OCI-LY3 (cell line): ENCODE measurements around the gene ABCB8.

Experiments used
- H2AFZ ChIP-seq: fragments of 200-600, 300-600 bp; shearing (Covaris generic); 2 replicates; pipeline ENCODE4 v1.6.0; 2014; ENCODE audit warnings: antibody characterized with exemption, low read depth, low read length
- H3K27ac ChIP-seq: fragments of 200-600, 300-600 bp; sonication (generic); 2 replicates; pipeline ENCODE4 v1.5.1; 2014; ENCODE audit warnings: mild to moderate bottlenecking, low read length, moderate library complexity, mixed read lengths
- H3K27me3 ChIP-seq: fragments of 200-600, 300-600 bp; sonication (generic); 2 replicates; pipeline ENCODE4 v1.6.1; 2014; ENCODE audit warnings: low read depth, low read length, mixed read lengths
- H3K36me3 ChIP-seq: fragments of 200-600, 300-600 bp; sonication (generic); replicated peaks from 2 replicates; pipeline ENCODE3; 2014; ENCODE audit warnings: low read depth, low read length, mixed read lengths
- H3K4me1 ChIP-seq: fragments of 300-600, 200-600 bp; sonication (generic); 2 replicates; pipeline ENCODE4 v1.6.1; 2014; ENCODE audit warnings: low read length, mixed read lengths
- H3K4me2 ChIP-seq: fragments of 200-600, 300-600 bp; sonication (generic); 2 replicates; pipeline ENCODE4 v1.6.1; 2014; ENCODE audit warnings: low read length, mixed read lengths
- H3K4me3 ChIP-seq: fragments of 300-600, 200-600 bp; sonication (generic); 2 replicates; pipeline ENCODE4 v1.5.1; 2014; ENCODE audit warnings: antibody characterized with exemption, mild to moderate bottlenecking, low read length, moderate library complexity
- H3K79me2 ChIP-seq: fragments of 300-600, 200-600 bp; shearing (Covaris generic); 2 replicates; pipeline ENCODE4 v1.6.1; 2014; ENCODE audit warnings: mild to moderate bottlenecking, low read length, mixed read lengths
- H3K9ac ChIP-seq: fragments of 300-600, 200-600 bp; shearing (Covaris generic); 2 replicates; pipeline ENCODE4 v1.6.0; 2014; ENCODE audit warnings: mild to moderate bottlenecking, low read length, moderate library complexity
- H3K9me3 ChIP-seq: fragments of 200-600, 300-600 bp; shearing (Covaris generic); 2 replicates; pipeline ENCODE4 v1.6.1; 2014; ENCODE audit warnings: low read length, mixed read lengths; ENCODE audit not compliant: insufficient read depth
- H4K20me1 ChIP-seq: fragments of 200-600, 300-600 bp; sonication (generic); 2 replicates; pipeline ENCODE4 v1.6.1; 2016; ENCODE audit warnings: low read length, mixed read lengths; ENCODE audit not compliant: insufficient read depth
- EZH2phosphoT487 ChIP-seq: fragments of 200-600 bp; shearing (Covaris generic); IDR thresholded peaks from 2 replicates; pipeline ENCODE4 v1.6.1; 2018; ENCODE audit warnings: antibody characterized with exemption, mixed run types, low read depth
- TF ChIP-seq, protein P1 (sequence below): fragments of 200-600, 300-600 bp; sonication (generic); IDR thresholded peaks from 2 replicates; pipeline ENCODE4 v1.5.1; 2014; ENCODE audit warnings: antibody characterized with exemption, low read length, low read depth

The ABCB8 gene

GRCh38 chr7:151017370-151017952 lies 10.8 kb upstream of the ABCB8 start:
- Histone ChIP-seq H3K4me1 (peaks cover 7% of the 10 kb centered on the region; the same call in 1 of the 2 replicates), H4K20me1 (no peaks in the 10 kb centered on the region), H2AFZ (peak overlapping the region; percentile 82)

DNA sequence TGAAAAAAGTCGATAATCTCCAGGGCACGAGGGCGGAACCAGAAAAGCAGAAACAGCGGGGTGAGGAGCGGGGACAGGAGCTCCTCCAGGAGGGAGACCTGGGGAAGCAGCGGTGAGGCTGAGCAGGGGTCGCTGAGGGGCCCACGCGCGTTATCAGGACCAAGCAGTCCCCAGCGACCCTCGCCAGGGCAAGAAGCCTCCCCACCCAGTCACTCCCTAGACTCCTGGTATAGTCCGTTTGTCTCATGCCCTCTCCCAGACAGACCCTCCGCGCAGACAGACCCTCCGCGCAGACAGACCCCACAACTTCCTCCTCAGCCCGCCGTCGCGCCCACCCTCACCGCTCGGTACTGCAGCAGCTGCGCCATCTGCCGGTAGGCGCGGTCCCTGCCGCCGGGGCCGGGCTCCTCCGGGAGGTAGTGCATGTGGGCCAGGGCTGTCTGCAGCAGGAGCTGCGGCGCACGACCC lies 10.3 kb upstream of the ABCB8 start:
- H3K36me3 ChIP-seq, result no peaks in the 10 kb centered on the region
- H4K20me1 ChIP-seq, result no peaks in the 10 kb centered on the region
- no peaks in the 10 kb centered on the region for H3K9me3 ChIP-seq
- H3K4me2 ChIP-seq, result peak overlapping the region; percentile 94
- no peak for TF ChIP-seq EZH2phosphoT487
- TF ChIP-seq, protein P1, sequence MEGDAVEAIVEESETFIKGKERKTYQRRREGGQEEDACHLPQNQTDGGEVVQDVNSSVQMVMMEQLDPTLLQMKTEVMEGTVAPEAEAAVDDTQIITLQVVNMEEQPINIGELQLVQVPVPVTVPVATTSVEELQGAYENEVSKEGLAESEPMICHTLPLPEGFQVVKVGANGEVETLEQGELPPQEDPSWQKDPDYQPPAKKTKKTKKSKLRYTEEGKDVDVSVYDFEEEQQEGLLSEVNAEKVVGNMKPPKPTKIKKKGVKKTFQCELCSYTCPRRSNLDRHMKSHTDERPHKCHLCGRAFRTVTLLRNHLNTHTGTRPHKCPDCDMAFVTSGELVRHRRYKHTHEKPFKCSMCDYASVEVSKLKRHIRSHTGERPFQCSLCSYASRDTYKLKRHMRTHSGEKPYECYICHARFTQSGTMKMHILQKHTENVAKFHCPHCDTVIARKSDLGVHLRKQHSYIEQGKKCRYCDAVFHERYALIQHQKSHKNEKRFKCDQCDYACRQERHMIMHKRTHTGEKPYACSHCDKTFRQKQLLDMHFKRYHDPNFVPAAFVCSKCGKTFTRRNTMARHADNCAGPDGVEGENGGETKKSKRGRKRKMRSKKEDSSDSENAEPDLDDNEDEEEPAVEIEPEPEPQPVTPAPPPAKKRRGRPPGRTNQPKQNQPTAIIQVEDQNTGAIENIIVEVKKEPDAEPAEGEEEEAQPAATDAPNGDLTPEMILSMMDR, result peak; percentile 93
- peaks cover 7% of the 10 kb centered on the region; the same call in 1 of the 2 replicates for H3K4me1 ChIP-seq
- H2AFZ ChIP-seq, result peak overlapping the region; percentile 82
- H3K27ac ChIP-seq, result no peak overlapping the region
- peak overlapping the region; percentile 63 for H3K9ac ChIP-seq
- no peaks in the 10 kb centered on the region for H3K79me2 ChIP-seq
- peak overlapping the region; percentile 79 for H3K4me3 ChIP-seq
- 0 out of 2 replicates have a peak, but pooled peaks cover 6% of the 10 kb centered on the region for H3K27me3 ChIP-seq

More at GRCh38 chr7:151017370-151017952, 10.8 kb upstream of the ABCB8 start:
- no peak for TF ChIP-seq EZH2phosphoT487
- TF ChIP-seq, protein P1, result no peak
- peak overlapping the region; percentile 79 for H3K4me3 ChIP-seq
- peak overlapping the region; percentile 63 for H3K9ac ChIP-seq
- no peaks in the 10 kb centered on the region for H3K79me2 ChIP-seq
- no peaks in the 10 kb centered on the region for H3K36me3 ChIP-seq
- H3K27me3 ChIP-seq, result 0 out of 2 replicates have a peak, but pooled peaks cover 6% of the 10 kb centered on the region
- H3K4me2 ChIP-seq, result peak overlapping the region; percentile 94
- no peak overlapping the region for H3K27ac ChIP-seq
- no peaks in the 10 kb centered on the region for H3K9me3 ChIP-seq

DNA sequence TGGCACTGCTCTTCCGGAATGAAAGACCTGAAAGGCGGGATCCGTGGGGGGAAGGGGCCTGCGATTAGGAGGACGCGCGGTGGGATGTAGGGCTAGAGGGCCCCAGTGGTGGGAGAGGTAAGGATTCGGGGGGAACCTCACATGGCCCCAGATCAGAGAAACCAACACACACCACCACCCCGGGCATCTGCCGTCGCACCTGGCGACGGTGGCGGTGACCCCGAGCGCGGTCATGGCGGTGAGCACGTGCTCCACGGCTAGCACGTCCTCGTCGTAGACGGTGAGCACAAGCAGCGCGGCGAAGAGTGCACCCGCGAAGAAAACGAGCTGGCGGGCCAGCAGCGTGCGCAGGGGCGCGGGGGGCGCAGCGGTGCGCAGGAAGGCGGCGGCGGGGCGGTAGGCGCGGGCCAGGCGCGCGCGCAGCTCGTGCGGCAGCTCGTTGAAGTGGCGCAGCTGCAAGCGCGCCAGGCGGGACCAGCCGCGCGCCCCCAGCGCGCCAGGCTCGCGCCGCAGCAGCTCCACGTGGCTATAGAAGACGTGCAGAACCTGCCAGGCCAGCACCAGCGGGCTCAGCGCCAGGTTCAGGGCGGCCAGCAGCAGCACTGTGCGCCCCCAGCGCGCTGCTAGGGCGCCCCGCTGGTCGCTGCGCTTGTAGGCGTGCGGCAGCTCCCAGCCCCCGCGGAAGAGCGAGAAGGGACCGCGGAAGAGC lies 9.7 kb upstream of the ABCB8 start:
- Histone ChIP-seq H3K9me3 (no peaks in the 10 kb centered on the region), H3K36me3 (no peaks in the 10 kb centered on the region), H3K4me2 (peak overlapping the region; percentile 94), H3K4me3 (peak overlapping the region; percentile 79), H2AFZ (peak overlapping the region; percentile 82), H4K20me1 (no peaks in the 10 kb centered on the region), H3K27me3 (0 out of 2 replicates have a peak, but pooled peaks cover 6% of the 10 kb centered on the region), H3K27ac (no peak overlapping the region), H3K4me1 (peaks cover 7% of the 10 kb centered on the region; the same call in 1 of the 2 replicates), H3K79me2 (no peaks in the 10 kb centered on the region), H3K9ac (peak overlapping the region; percentile 63)
- TF ChIP-seq, protein P1, result no peak
- TF ChIP-seq EZH2phosphoT487, result no peak

DNA sequence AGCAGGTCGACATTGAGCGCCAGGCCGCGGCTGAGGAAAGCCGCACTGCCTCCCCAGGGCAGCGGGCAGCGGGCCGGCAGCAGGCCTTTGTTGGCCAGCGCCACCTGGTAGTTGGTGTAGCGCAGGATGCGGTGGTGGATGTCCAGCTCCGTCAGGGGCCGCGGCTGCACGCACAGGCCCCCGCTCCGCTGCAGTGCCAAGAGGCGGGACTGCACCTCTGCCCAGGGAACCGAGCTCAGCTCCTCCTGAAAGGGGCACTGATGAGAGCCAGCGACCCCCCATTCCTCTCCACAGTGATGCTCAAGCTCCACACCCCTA lies 9.2 kb upstream of the ABCB8 start:
- H2AFZ ChIP-seq, result no peak overlapping the region
- H3K79me2 ChIP-seq, result no peaks in the 10 kb centered on the region
- H3K27ac ChIP-seq, result no peak overlapping the region
- peaks cover 7% of the 10 kb centered on the region; the same call in 1 of the 2 replicates for H3K4me1 ChIP-seq
- no peaks in the 10 kb centered on the region for H4K20me1 ChIP-seq
- no peak for TF ChIP-seq EZH2phosphoT487
- TF ChIP-seq, protein P1, result no peak
- H3K4me2 ChIP-seq, result no peak overlapping the region
- H3K9ac ChIP-seq, result no peak overlapping the region
- no peaks in the 10 kb centered on the region for H3K9me3 ChIP-seq
- H3K36me3 ChIP-seq, result no peaks in the 10 kb centered on the region
- no peak overlapping the region for H3K4me3 ChIP-seq
- H3K27me3 ChIP-seq, result 0 out of 2 replicates have a peak, but pooled peaks cover 6% of the 10 kb centered on the region
